HG02938 (cell line): ENCODE results near the gene PROSER3.

Experiments
- ATAC-seq: cut with Tn5 transposase; IDR thresholded peaks from one replicate; pipeline ENCODE4 v1.9.1; 2021; ENCODE audit warnings: mild to moderate bottlenecking, moderate library complexity; ENCODE audit not compliant: unreplicated experiment

Gene PROSER3

GRCh38 chr19:35816262-35816661, 58.3 kb downstream of the PROSER3 start:
- ATAC-seq, result no peak

GRCh38 chr19:35816846-35817245, 58.9 kb downstream of the PROSER3 start:
- ATAC-seq, result no peak

DNA sequence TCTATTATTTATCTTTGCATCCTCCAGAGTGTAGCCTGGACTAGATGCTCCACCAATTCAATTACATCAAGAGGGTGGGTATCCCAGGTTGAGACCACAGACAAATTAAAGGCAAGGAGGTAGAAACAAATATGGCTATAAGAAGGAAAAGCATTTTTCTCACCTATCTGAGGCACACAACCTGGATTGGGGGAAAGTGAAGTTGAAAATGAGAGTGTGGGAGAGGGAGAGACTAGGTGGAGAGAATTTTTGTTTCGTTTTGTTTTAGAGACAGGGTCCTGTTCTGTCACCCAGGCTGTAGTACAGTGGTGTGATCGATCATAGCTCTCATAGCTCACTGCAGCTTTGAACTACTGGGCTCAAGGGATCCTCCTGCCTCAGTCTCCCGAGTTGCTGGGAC, 60.5 kb downstream of the PROSER3 start:
- ATAC-seq, result no peak
